ENCODE data around the gene MGLL. TPM values are rescaled to one million over a fixed set of nuclear protein-coding genes. Genes with fewer than 3 reads are reported as not detected.

The MGLL gene
- total and polyA plus RNA-seq, 4 donors = 9.4 to 277 (median 74.2) TPM

GRCh38 chr3:127738192-127738840, 84.0 kb downstream of the MGLL start:
- H3K4me1 ChIP-seq (ENCODE audit: control insufficient read depth in 4 of 4, insufficient read depth in 4 of 4, low read length in 3 of 4) = peaks cover 0 to 6% (median 2%) of the 10 kb centered on the region in 4 donors
- H3K9me3 ChIP-seq (ENCODE audit: control insufficient read depth in 4 of 4, low read length in 3 of 4) = no peaks in the 10 kb centered on the region
- DNase-seq (ENCODE audit: low spot score) = no peak
- no peaks in the 10 kb centered on the region for H3K27me3 ChIP-seq (ENCODE audit: control insufficient read depth in 4 of 4, insufficient read depth in 4 of 4, low read length in 3 of 4)
- TF ChIP-seq FOXA2 (IDR thresholded peaks at IDR 0.05) (no peak), MAX (IDR thresholded peaks at IDR 0.05) (no peak), TAF1 (conservative IDR thresholded peaks at IDR 0.05) (no peak), JUND (IDR thresholded peaks at IDR 0.05) (no peak), RXRA (IDR thresholded peaks at IDR 0.05) (no peak), SP1 (IDR thresholded peaks at IDR 0.05) (no peak), ZBTB33 (IDR thresholded peaks at IDR 0.05) (no peak), ATF3 (IDR thresholded peaks at IDR 0.05) (no peak), HNF4G (IDR thresholded peaks at IDR 0.05) (no peak), RAD21 (IDR thresholded peaks at IDR 0.05) (no peak), GABPA (IDR thresholded peaks at IDR 0.05 in 1 of 2, conservative IDR thresholded peaks at IDR 0.05 in 1 of 2) (no peak), FOXA1 (IDR thresholded peaks at IDR 0.05) (no peak)
- H3K4me3 ChIP-seq (ENCODE audit: low read depth in 1 of 3, low read length in 3 of 3) = no peak overlapping the region
- H3K27ac ChIP-seq (ENCODE audit: low read depth in 1 of 2, low read length in 2 of 2) = no peak overlapping the region
- H3K9ac ChIP-seq (ENCODE audit: low read depth in 1 of 2, low read length in 2 of 2) = no peak overlapping the region
- 90% methylated on average over 8 of the region's 8 CpGs for WGBS
- H3K36me3 ChIP-seq (ENCODE audit: control insufficient read depth in 4 of 4, insufficient read depth in 3 of 4, low read depth in 1 of 4, low read length in 3 of 4) = peaks cover 0 to 11% (median 2%) of the 10 kb centered on the region in 4 donors

GRCh38 chr3:127736801-127737539, 85.3 kb downstream of the MGLL start:
- no peak overlapping the region for H3K4me3 ChIP-seq (ENCODE audit: low read depth in 1 of 3, low read length in 3 of 3)
- H3K27ac ChIP-seq (ENCODE audit: low read depth in 1 of 2, low read length in 2 of 2) = no peak overlapping the region
- no peaks in the 10 kb centered on the region for H3K9me3 ChIP-seq (ENCODE audit: control insufficient read depth in 4 of 4, low read length in 3 of 4)
- TF ChIP-seq EGR1 (IDR thresholded peaks at IDR 0.05; ENCODE audit: low read depth in 2 of 2) (no peak), RXRA (IDR thresholded peaks at IDR 0.05) (no peak), FOXA1 (IDR thresholded peaks at IDR 0.05) (no peak), REST (IDR thresholded peaks at IDR 0.05) (no peak), HNF4A (conservative IDR thresholded peaks at IDR 0.05) (no peak), NR2F2 (IDR thresholded peaks at IDR 0.05) (no peak), CTCF (IDR thresholded peaks at IDR 0.05; ENCODE audit: low read depth, low read length, missing input control) (no peak), MAX (IDR thresholded peaks at IDR 0.05) (no peak), YY1 (IDR thresholded peaks at IDR 0.05) (no peak), TAF1 (conservative IDR thresholded peaks at IDR 0.05) (no peak), GABPA (IDR thresholded peaks at IDR 0.05 in 1 of 2, conservative IDR thresholded peaks at IDR 0.05 in 1 of 2) (no peak), HNF4G (IDR thresholded peaks at IDR 0.05) (no peak), SP1 (IDR thresholded peaks at IDR 0.05) (no peak), ATF3 (IDR thresholded peaks at IDR 0.05) (no peak), ZBTB33 (IDR thresholded peaks at IDR 0.05) (no peak), RAD21 (IDR thresholded peaks at IDR 0.05) (no peak), JUND (IDR thresholded peaks at IDR 0.05) (no peak), FOXA2 (IDR thresholded peaks at IDR 0.05) (no peak)
- DNase-seq (ENCODE audit: low spot score) = no peak
- peaks cover 0 to 10% (median 3%) of the 10 kb centered on the region in 4 donors for H3K4me1 ChIP-seq (ENCODE audit: control insufficient read depth in 4 of 4, insufficient read depth in 4 of 4, low read length in 3 of 4)
- no peak overlapping the region for H3K9ac ChIP-seq (ENCODE audit: low read depth in 1 of 2, low read length in 2 of 2)
- WGBS = 95% methylated on average over 10 of the region's 10 CpGs
- no peaks in the 10 kb centered on the region for H3K27me3 ChIP-seq (ENCODE audit: control insufficient read depth in 4 of 4, insufficient read depth in 4 of 4, low read length in 3 of 4)
- peaks cover 0 to 11% (median 2%) of the 10 kb centered on the region in 4 donors for H3K36me3 ChIP-seq (ENCODE audit: control insufficient read depth in 4 of 4, insufficient read depth in 3 of 4, low read depth in 1 of 4, low read length in 3 of 4)
